ENCODE results near the gene C1QL1.

C1QL1 gene

GRCh38 chr17:44928950-44929720 lies 39.0 kb downstream of the C1QL1 start:
- DNase-seq (ENCODE audit: low spot score): no peak

GRCh38 chr17:44928136-44928535 lies 40.0 kb downstream of the C1QL1 start:
- no peak for DNase-seq (ENCODE audit: low spot score)

- DNase-seq (ENCODE audit: low spot score): no peak
These were observed 40.4 kb downstream of the C1QL1 start for GRCh38 chr17:44927696-44928095.

- no peak for DNase-seq (ENCODE audit: low spot score)
These were observed 41.1 kb downstream of the C1QL1 start for GRCh38 chr17:44926821-44927525.

DNA sequence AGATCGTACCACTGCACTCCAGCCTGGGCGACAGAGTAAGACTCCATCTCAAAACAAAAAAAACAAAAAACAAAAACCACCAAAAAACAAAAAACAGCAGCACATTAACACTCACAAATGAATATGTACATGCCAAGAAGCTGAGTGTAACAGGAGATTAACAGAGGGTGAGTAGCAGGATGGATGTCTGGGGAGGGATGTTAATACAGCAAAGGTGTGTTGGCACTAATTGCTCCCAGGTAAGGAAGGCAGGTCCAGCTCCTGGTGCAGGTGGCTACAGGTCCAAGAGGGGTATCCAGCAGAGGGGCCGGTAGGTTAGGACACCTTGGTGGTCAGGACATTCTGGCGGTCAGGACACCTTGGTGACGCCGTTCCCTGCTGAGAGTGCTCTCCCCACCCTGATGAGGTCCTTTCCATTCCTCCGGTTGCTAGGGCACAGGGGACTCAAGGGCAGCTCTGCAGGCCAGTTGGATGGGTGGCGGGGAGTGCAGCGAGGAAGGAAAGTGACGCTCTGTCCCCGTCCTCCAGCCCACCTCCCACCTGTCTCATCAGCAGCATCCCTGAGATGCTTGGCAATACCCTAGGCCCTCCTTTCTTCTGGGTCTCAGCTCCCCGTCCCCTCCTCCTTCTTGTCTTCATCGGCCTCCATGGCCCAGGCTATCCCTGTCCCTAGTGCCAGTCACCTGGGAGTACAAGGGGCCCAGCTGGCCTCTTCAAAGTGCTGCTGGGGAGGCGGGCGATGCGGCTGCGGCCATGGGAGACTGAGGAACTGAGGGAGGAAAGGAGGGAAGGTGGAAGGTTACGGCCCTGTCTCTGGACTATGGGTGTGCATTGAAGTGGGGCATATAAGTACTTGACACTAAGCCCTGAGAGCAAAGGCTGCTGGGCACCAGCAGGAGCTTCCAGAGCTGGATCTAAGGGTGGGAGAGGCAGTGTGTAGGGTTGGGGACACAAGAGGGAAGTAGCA lies 42.1 kb downstream of the C1QL1 start:
- no peak for DNase-seq (ENCODE audit: low spot score)

GRCh38 chr17:44924107-44924544 lies 44.0 kb downstream of the C1QL1 start:
- no peak for DNase-seq (ENCODE audit: low spot score)

GRCh38 chr17:44922746-44923470 lies 45.2 kb downstream of the C1QL1 start:
- DNase-seq (ENCODE audit: low spot score): no peak

GRCh38 chr17:44922136-44922535 lies 46.0 kb downstream of the C1QL1 start:
- DNase-seq (ENCODE audit: low spot score): no peak

DNA sequence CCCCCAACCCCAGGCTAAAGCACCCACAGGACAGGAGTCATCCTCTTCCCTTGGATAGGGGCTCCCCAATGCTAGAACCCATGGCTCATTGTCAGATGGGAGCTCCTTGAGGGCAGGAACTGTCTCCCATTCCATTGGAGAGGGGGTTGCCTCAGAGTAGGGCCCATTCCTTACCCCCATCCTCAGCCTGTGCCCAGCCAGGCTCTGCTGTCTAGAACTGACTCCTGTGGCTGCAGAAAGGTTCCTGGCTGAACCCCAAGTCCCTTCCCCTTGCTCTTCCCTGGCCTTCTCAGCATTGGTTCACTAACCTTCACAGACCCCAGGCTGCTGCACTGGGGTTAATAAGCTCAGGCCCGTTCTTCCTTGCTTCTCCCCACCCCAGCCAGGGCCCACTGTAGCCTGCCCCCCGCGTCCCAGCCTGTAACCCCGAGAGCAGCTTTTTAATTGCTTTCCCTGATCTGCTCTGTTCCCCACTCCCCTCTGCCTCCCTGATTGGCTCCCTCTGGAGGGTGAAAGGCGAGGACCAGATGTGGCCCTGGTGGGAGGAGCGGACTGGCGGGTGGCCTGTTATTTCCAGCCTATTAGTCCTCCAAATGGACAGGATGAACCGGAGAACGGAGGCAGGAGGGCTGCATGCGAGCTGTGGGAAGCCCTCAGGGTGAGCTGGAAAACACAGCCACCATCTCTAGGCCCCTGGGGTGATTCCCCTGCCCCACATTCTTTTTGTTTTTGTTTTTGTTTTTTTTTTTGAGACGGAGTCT lies 46.8 kb downstream of the C1QL1 start:
- DNase-seq (ENCODE audit: low spot score): no peak

DNA sequence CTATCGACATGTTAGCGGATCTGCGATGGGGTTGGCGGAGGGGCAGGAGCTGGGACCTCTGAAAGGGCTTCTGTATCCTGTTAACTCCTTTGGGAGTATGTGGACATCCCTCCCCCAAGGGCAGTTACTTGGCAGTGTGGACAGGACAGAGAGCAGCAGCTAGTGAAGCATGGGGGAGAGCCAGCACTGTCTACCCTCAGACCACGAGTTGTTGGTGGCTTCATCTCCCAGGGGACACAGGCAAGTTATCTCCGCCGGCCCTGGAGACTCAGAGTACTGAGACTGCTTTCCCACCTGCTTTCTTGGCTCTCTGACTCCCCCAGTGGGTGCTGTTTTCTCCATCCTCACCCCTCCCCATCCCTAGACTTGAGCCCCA lies 47.5 kb downstream of the C1QL1 start:
- no peak for DNase-seq (ENCODE audit: low spot score)

DNA sequence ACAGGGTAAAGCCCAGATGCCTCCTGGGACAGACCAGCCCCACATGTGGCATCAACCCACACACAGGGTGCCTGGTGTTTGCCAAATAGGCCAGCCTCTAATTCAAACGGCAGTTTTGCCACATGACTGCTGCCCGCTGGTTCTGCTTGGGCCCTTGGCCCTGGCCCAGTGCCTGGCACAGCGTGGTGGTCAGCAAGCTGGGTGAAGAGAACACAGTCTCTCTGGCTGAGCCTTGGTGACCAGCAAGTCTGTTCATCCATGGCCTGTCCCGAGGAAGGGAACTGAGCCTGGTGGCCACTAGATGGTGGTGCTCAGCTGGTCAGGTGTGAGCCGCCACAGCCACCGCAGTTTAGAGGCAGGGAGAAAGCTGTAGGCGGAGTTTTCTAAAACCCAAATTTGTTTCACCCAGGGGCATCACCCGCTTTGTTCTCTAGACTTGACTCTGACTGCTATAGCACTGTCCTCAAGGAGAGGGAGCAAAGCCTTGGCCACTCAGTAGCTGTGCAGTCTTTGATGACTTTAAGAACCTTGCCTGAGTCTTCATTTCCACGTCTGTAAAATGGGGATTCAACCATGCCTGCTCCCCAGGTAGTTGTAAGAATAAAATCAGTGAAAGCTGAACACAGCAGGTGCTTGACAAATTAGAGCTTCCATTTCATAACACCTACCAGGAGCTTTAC lies 48.1 kb downstream of the C1QL1 start:
- peak; percentile 96 for DNase-seq (ENCODE audit: low spot score)

- no peak for DNase-seq (ENCODE audit: low spot score)
These were observed 48.7 kb downstream of the C1QL1 start for GRCh38 chr17:44919411-44919810.

GRCh38 chr17:44918006-44918405 lies 50.1 kb downstream of the C1QL1 start:
- no peak for DNase-seq (ENCODE audit: low spot score)

GRCh38 chr17:44917456-44917855 lies 50.6 kb downstream of the C1QL1 start:
- no peak for DNase-seq (ENCODE audit: low spot score)

DNA sequence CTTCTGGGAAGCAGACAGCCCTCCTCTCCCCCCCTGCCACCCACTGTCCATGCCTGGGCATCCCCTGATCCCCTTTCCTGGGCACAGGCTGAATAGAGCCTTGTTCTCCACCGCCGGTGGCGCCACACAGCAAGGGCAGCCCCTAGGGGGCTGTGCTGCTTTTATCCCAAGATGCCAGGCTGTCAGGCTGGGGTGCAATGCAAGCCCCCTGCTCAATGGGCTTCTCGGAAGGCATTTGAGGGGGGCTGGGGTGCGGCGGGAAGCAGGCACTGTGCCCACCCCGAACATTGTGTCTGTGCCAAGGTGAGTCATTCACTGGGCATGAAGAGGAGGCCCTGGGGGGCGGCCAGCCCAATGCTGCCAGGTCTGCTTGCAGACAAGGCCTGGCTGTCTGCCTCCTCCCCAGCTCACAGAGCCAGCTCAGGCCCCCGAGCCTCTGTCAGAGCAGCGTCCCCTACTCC lies 51.3 kb downstream of the C1QL1 start:
- DNase-seq (ENCODE audit: low spot score): no peak

DNA sequence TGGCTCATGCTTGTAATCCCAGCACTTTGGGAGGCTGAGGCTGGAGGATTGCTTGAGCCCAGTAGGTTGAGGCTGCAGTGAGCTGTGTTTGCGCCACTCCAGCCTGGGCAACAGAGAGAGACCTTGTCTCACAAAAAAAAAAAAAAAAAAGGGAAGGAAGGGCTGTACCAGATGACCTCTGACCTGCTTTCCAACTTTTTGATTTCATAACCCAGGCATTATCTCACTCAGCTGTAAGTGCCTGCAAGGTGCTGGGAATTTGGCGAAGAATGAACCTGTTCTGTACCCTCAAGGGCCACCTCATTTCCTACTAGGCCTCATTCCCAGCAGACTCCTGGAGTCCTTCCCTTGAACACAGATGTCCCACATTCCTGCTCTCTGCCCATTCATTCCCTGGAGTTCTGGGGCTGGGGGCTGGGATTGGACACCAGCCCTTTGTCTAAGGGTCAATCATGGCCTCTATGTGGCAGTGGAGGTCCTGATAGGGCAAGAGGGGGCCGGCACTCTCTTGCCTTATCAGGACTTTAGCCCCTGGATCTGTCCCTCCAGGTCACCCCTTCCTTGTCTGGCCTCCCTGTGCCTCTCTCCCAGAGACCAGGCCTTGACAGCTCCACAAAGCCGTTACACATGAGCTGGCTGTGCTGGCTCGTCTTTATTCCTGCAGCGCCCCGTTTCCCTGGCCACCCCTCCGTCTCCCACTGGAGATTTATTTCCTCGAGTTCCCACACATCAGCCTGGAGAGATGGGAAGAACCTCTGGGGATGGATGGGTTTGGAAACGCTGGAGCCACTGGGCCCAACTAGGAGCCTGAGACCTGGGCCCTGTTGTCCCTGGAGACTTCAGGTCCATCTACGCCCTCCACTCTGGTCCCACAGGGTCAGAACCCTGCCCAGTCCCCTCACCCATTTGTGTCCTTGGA lies 52.0 kb downstream of the C1QL1 start:
- no peak for DNase-seq (ENCODE audit: low spot score)

- DNase-seq (ENCODE audit: low spot score): no peak
These were observed 52.8 kb downstream of the C1QL1 start, which contains the start of gene GFAP for GRCh38 chr17:44915321-44915726. Gene GFAP (minus strand): TSS chr17:44915500. CDS start chr17:44915486, 14 bp downstream.

GRCh38 chr17:44914698-44915271 lies 53.3 kb downstream of the C1QL1 start:
- DNase-seq (ENCODE audit: low spot score): no peak

DNA sequence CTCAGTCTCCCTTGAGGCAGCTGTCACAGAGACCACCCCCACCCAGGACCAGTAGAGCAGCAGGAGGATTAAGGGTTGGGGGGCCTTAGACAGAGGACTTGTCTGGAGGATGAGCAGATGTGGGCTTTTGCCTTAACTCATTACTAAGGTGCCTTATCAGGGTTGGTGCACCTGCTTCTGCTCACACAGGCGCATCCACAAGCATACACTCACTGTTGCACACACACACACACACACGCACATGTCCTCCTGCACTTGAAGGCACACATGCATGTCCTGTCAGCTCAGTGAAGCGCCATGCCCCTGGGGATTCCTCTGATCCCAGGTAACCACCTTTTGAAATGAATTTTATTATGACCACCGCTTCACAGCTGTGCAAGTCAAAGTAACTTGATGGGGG lies 54.0 kb downstream of the C1QL1 start:
- DNase-seq (ENCODE audit: low spot score): no peak
